SK-N-SH treated with all-trans-retinoic acid at 6 μM for 48 hours (cell line): ENCODE results near the gene DDAH1.

ENCODE experiments used
- ATAC-seq: fragments of 200-7000 bp; cut with Tn5 transposase; 3 replicates; pipeline ENCODE4 v1.9.1; 2020; ENCODE audit warnings: mild to moderate bottlenecking, moderate library complexity
- ARNTL ChIP-seq: fragments of 450-650 bp; formaldehyde crosslinking; IDR thresholded peaks from 2 replicates; pipeline ENCODE4 v1.5.0; 2020; ENCODE audit warnings: low read depth, mild to moderate bottlenecking, moderate library complexity, borderline replicate concordance
- BACH2 ChIP-seq: fragments of 250-450 bp; sonication (Bioruptor Pico); IDR thresholded peaks from 2 replicates; pipeline ENCODE4 v1.9.0; 2021; ENCODE audit warnings: mild to moderate bottlenecking, borderline replicate concordance
- CSDC2 ChIP-seq: fragments of 250-450 bp; sonication (Bioruptor Pico); IDR thresholded peaks from 2 replicates; pipeline ENCODE4 v1.5.0; 2020; ENCODE audit warnings: mild to moderate bottlenecking, moderate library complexity
- ESRRG ChIP-seq: fragments of 250-450 bp; sonication (Bioruptor Pico); IDR thresholded peaks from 2 replicates; pipeline ENCODE4 v1.6.1; 2021; ENCODE audit warnings: mild to moderate bottlenecking
- GLIS3 ChIP-seq: fragments of 250-450 bp; sonication (Bioruptor Pico); IDR thresholded peaks from 2 replicates; pipeline ENCODE4 v1.5.0; 2020; ENCODE audit warnings: mild to moderate bottlenecking, moderate library complexity
- ISL1 ChIP-seq: fragments of 250-450 bp; sonication (Bioruptor Pico); IDR thresholded peaks from 2 replicates; pipeline ENCODE4 v2.1.2; 2022; ENCODE audit warnings: mild to moderate bottlenecking, moderate library complexity
- OSR1 ChIP-seq: fragments of 250-450 bp; sonication (Bioruptor Pico); IDR thresholded peaks from 2 replicates; pipeline ENCODE4 v1.8.0; 2022; ENCODE audit warnings: moderate library complexity, mild to moderate bottlenecking, inconsistent platforms
- PPARA ChIP-seq: fragments of 250-450 bp; sonication (Bioruptor Pico); IDR thresholded peaks from 2 replicates; pipeline ENCODE4 v1.5.0; 2020; ENCODE audit warnings: mild to moderate bottlenecking, borderline replicate concordance
- RARB ChIP-seq: fragments of 250-450 bp; sonication (Bioruptor Pico); IDR thresholded peaks from 2 replicates; pipeline ENCODE4 v1.8.0; 2021; ENCODE audit warnings: mild to moderate bottlenecking, moderate library complexity
- SNAI2 ChIP-seq: fragments of 250-450 bp; sonication (Bioruptor Pico); IDR thresholded peaks from 2 replicates; pipeline ENCODE4 v1.5.0; 2020; ENCODE audit warnings: mild to moderate bottlenecking, moderate library complexity
- TCF4 ChIP-seq: fragments of 250-450 bp; sonication (Bioruptor Pico); IDR thresholded peaks from 2 replicates; pipeline ENCODE4 v1.8.0; 2021; ENCODE audit warnings: mild to moderate bottlenecking, moderate library complexity, borderline replicate concordance
- TOX ChIP-seq: fragments of 250-450 bp; sonication (Bioruptor Pico); IDR thresholded peaks from 2 replicates; pipeline ENCODE4 v1.8.0; 2021; ENCODE audit warnings: mild to moderate bottlenecking, moderate library complexity, borderline replicate concordance
- ZC3H10 ChIP-seq: fragments of 250-450 bp; sonication (Bioruptor Pico); IDR thresholded peaks from 2 replicates; pipeline ENCODE4 v1.5.1; 2021; ENCODE audit warnings: mild to moderate bottlenecking, moderate library complexity
- ZFP3 ChIP-seq: fragments of 250-450 bp; sonication (Bioruptor Pico); IDR thresholded peaks from 2 replicates; pipeline ENCODE4 v1.5.0; 2020; ENCODE audit warnings: mild to moderate bottlenecking, moderate library complexity
- ZFP30 ChIP-seq: fragments of 450-650 bp; formaldehyde crosslinking; IDR thresholded peaks from 2 replicates; pipeline ENCODE4 v1.5.0; 2022; ENCODE audit warnings: mild to moderate bottlenecking, moderate library complexity
- ZNF565 ChIP-seq: fragments of 450-650 bp; formaldehyde crosslinking; conservative IDR thresholded peaks from 2 replicates; pipeline ENCODE4 v1.5.0; 2020; ENCODE audit warnings: low read depth, mild to moderate bottlenecking, moderate library complexity
- ZNF70 ChIP-seq: fragments of 450-650 bp; formaldehyde crosslinking; IDR thresholded peaks from 2 replicates; pipeline ENCODE4 v1.5.0; 2020; ENCODE audit warnings: mild to moderate bottlenecking, moderate library complexity
- ZNF8 ChIP-seq: fragments of 450-650 bp; formaldehyde crosslinking; IDR thresholded peaks from 2 replicates; pipeline ENCODE4 v1.5.0; 2020; ENCODE audit warnings: mild to moderate bottlenecking, moderate library complexity
- TF ChIP-seq, protein P1 (sequence below): fragments of 250-450 bp; sonication (Bioruptor Pico); IDR thresholded peaks from 2 replicates; pipeline ENCODE4 v1.5.0; 2020; ENCODE audit warnings: mild to moderate bottlenecking, moderate library complexity
- TF ChIP-seq, protein P2 (sequence below): fragments of 250-450 bp; sonication (Bioruptor Pico); IDR thresholded peaks from 2 replicates; pipeline ENCODE4 v1.8.0; 2020; ENCODE audit warnings: mild to moderate bottlenecking, moderate library complexity, borderline replicate concordance
- TF ChIP-seq, protein P3 (sequence below): fragments of 250-450 bp; sonication (Bioruptor Pico); IDR thresholded peaks from 2 replicates; pipeline ENCODE4 v1.5.1; 2021; ENCODE audit warnings: mild to moderate bottlenecking, moderate library complexity
- TF ChIP-seq, protein P4 (sequence below): fragments of 250-450 bp; sonication (Bioruptor Pico); IDR thresholded peaks from 2 replicates; pipeline ENCODE4 v1.8.0; 2021; ENCODE audit warnings: low read depth, mild to moderate bottlenecking, moderate library complexity, borderline replicate concordance
- TF ChIP-seq, protein P5 (sequence below): fragments of 250-450 bp; sonication (Bioruptor Pico); IDR thresholded peaks from 2 replicates; pipeline ENCODE4 v1.5.1; 2020; ENCODE audit warnings: low read depth, mild to moderate bottlenecking, moderate library complexity

DDAH1 gene

DNA sequence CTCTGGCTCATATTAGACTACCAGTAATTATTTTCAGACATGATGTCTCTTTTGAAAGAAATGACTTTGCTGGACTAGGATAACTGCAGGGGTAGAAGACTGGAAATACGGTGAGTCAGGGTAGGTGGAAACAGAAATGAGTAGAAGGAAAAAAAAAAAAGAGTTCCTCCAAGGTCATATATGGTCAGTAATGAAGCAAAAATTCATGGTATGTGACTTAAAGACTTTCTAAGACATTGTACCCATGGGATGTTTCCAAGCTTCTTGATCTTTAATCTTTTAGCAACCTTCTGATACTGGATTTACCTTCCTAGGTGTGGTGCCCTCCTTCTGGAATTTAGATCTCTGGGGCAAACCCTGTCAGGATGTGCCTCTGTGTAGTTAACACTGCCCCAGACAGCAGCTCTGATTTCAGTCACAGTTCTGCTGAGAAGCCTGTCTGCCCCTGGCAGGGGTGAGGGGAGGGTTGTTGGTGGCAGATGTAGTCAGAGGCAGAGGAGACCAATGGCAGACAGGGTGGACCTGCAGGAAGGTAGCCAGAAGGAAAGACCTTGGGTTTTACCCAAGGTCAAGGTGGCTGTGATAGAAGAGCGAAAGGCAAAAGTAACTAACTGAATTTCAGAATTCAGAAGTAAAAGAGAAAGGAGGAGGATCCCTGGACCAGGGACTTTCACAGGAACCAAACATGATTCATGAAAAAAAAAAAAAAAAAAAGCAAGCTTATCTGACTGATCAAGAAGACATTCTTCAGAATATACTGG lies 144.4 kb downstream of the DDAH1 start:
- TF ChIP-seq ZFP3 (CRISPR knock-in tag) (peak; percentile 36; the same call in 1 of the 2 replicates), ZNF70 (CRISPR knock-in tag) (no peak), ZC3H10 (CRISPR knock-in tag) (no peak)
- ATAC-seq: peak; percentile 81

DNA sequence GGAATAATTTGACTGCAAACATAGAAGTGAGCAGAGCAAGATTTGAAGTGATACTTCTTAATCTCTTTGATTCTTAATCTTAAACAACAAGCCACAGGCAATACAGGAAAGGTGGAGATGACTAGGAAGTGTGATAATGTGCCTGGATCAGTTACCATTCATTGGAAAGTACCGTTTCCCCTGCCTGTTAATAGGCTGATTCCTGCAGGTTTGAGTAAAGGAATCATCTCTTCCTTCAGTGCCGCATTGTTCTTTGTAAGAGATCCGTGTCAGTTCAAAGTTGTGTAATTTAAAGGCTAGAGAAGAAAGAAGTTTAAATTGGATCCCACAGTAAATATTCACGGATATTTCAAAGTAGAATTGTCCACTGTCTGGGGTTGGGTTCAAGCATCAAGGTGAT lies 145.0 kb downstream of the DDAH1 start:
- ATAC-seq: peak; percentile 7
- TF ChIP-seq RARB (CRISPR knock-in tag) (no peak), ZNF8 (CRISPR knock-in tag) (no peak), ESRRG (CRISPR knock-in tag) (no peak), TOX (CRISPR knock-in tag) (no peak), ZC3H10 (CRISPR knock-in tag) (no peak), OSR1 (CRISPR knock-in tag) (no peak), CSDC2 (CRISPR knock-in tag) (no peak), ARNTL (CRISPR knock-in tag) (no peak), BACH2 (CRISPR knock-in tag) (no peak), ISL1 (CRISPR knock-in tag) (no peak), ZFP30 (CRISPR knock-in tag) (no peak)
- TF ChIP-seq, protein P1, sequence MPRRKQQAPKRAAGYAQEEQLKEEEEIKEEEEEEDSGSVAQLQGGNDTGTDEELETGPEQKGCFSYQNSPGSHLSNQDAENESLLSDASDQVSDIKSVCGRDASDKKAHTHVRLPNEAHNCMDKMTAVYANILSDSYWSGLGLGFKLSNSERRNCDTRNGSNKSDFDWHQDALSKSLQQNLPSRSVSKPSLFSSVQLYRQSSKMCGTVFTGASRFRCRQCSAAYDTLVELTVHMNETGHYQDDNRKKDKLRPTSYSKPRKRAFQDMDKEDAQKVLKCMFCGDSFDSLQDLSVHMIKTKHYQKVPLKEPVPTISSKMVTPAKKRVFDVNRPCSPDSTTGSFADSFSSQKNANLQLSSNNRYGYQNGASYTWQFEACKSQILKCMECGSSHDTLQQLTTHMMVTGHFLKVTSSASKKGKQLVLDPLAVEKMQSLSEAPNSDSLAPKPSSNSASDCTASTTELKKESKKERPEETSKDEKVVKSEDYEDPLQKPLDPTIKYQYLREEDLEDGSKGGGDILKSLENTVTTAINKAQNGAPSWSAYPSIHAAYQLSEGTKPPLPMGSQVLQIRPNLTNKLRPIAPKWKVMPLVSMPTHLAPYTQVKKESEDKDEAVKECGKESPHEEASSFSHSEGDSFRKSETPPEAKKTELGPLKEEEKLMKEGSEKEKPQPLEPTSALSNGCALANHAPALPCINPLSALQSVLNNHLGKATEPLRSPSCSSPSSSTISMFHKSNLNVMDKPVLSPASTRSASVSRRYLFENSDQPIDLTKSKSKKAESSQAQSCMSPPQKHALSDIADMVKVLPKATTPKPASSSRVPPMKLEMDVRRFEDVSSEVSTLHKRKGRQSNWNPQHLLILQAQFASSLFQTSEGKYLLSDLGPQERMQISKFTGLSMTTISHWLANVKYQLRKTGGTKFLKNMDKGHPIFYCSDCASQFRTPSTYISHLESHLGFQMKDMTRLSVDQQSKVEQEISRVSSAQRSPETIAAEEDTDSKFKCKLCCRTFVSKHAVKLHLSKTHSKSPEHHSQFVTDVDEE (CRISPR knock-in tag): no peak
- TF ChIP-seq, protein P2, sequence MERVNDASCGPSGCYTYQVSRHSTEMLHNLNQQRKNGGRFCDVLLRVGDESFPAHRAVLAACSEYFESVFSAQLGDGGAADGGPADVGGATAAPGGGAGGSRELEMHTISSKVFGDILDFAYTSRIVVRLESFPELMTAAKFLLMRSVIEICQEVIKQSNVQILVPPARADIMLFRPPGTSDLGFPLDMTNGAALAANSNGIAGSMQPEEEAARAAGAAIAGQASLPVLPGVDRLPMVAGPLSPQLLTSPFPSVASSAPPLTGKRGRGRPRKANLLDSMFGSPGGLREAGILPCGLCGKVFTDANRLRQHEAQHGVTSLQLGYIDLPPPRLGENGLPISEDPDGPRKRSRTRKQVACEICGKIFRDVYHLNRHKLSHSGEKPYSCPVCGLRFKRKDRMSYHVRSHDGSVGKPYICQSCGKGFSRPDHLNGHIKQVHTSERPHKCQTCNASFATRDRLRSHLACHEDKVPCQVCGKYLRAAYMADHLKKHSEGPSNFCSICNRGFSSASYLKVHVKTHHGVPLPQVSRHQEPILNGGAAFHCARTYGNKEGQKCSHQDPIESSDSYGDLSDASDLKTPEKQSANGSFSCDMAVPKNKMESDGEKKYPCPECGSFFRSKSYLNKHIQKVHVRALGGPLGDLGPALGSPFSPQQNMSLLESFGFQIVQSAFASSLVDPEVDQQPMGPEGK: no peak
- TF ChIP-seq, protein P3, sequence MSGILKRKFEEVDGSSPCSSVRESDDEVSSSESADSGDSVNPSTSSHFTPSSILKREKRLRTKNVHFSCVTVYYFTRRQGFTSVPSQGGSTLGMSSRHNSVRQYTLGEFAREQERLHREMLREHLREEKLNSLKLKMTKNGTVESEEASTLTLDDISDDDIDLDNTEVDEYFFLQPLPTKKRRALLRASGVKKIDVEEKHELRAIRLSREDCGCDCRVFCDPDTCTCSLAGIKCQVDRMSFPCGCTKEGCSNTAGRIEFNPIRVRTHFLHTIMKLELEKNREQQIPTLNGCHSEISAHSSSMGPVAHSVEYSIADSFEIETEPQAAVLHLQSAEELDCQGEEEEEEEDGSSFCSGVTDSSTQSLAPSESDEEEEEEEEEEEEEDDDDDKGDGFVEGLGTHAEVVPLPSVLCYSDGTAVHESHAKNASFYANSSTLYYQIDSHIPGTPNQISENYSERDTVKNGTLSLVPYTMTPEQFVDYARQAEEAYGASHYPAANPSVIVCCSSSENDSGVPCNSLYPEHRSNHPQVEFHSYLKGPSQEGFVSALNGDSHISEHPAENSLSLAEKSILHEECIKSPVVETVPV: no peak
- TF ChIP-seq, protein P4, sequence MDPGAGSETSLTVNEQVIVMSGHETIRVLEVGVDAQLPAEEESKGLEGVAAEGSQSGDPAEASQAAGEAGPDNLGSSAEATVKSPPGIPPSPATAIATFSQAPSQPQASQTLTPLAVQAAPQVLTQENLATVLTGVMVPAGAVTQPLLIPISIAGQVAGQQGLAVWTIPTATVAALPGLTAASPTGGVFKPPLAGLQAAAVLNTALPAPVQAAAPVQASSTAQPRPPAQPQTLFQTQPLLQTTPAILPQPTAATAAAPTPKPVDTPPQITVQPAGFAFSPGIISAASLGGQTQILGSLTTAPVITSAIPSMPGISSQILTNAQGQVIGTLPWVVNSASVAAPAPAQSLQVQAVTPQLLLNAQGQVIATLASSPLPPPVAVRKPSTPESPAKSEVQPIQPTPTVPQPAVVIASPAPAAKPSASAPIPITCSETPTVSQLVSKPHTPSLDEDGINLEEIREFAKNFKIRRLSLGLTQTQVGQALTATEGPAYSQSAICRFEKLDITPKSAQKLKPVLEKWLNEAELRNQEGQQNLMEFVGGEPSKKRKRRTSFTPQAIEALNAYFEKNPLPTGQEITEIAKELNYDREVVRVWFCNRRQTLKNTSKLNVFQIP (CRISPR knock-in tag): no peak

DNA sequence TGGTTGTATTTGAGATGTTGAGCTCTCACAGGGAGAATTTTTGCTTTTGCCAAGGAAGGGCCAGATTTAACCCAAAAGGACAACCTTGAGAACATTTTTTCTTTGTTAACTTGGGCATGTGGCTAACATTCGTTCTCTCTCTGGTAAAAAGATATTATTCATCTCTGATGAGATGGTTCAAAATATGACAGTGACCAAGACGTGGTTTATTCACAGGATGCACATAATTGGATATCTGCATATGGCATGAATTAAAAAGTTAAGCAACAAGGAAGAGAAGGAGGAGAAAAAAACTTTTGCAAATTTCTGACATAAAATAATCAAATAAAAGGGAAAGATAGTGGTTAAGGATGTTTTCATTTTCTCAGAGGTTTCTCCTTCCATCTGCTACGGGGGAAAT lies 145.5 kb downstream of the DDAH1 start:
- peak; percentile 31 for ATAC-seq
- TF ChIP-seq ISL1 (CRISPR knock-in tag) (no peak), ZFP30 (CRISPR knock-in tag) (no peak), ZNF565 (no peak), CSDC2 (CRISPR knock-in tag) (no peak), GLIS3 (no peak), ARNTL (CRISPR knock-in tag) (no peak), ZNF8 (CRISPR knock-in tag) (no peak), OSR1 (CRISPR knock-in tag) (no peak), SNAI2 (no peak), PPARA (CRISPR knock-in tag) (no peak), TCF4 (CRISPR knock-in tag) (no peak)
- TF ChIP-seq, protein P5, sequence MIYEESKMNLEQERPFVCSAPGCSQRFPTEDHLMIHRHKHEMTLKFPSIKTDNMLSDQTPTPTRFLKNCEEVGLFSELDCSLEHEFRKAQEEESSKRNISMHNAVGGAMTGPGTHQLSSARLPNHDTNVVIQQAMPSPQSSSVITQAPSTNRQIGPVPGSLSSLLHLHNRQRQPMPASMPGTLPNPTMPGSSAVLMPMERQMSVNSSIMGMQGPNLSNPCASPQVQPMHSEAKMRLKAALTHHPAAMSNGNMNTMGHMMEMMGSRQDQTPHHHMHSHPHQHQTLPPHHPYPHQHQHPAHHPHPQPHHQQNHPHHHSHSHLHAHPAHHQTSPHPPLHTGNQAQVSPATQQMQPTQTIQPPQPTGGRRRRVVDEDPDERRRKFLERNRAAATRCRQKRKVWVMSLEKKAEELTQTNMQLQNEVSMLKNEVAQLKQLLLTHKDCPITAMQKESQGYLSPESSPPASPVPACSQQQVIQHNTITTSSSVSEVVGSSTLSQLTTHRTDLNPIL (CRISPR knock-in tag): no peak
- TF ChIP-seq, protein P2: no peak
- TF ChIP-seq, protein P1 (CRISPR knock-in tag): no peak
